Tibial artery (tissue), 4 donors: ENCODE results near the gene ROPN1.

Experiments
- DNase-seq, 2 donors: peaks; one replicate each; pipeline ENCODE4 v3.0.0-alpha.2; 2019
- H3K27ac ChIP-seq, 2 donors: fragments of 200-600 bp; sonication (generic) in 1 of 2; 1 replicate in 1 of 2; 2 replicates in 1 of 2; pipeline ENCODE4 v1.5.1; 2018 to 2019; ENCODE audit warnings: mild to moderate bottlenecking in 1 of 2
- H3K27me3 ChIP-seq, 2 donors: fragments of 200-600 bp; sonication (generic) in 1 of 2; one replicate each; pipeline versions ENCODE4 v1.5.1 to v1.6.0; 2016 to 2019
- H3K36me3 ChIP-seq, 3 donors: fragments of 200-600 bp; sonication (generic) in 2 of 3; one replicate each; pipeline ENCODE4 v1.5.1; 2016 to 2019; ENCODE audit warnings: mild to moderate bottlenecking in 2 of 3
- H3K4me1 ChIP-seq, 4 donors: fragments of 200-600 bp; sonication (generic) in 2 of 4; 1 replicate in 3 of 4; 2 replicates in 1 of 4; pipeline ENCODE4 v1.5.1; 2016 to 2019
- H3K4me3 ChIP-seq, 2 donors: fragments of 200-600 bp; sonication (generic) in 1 of 2; 1 replicate in 1 of 2; 2 replicates in 1 of 2; pipeline ENCODE4 v1.5.1; 2018 to 2019; ENCODE audit warnings: mild to moderate bottlenecking in 2 of 2
- H3K9me3 ChIP-seq, 3 donors: fragments of 200-600 bp; sonication (generic) in 1 of 3; one replicate each; pipeline ENCODE4 v1.5.1; 2016 to 2019
- CTCF ChIP-seq, 2 experiments: fragments of 200-600 bp in 1 of 2; fragments of 450-650 bp in 1 of 2; IDR thresholded peaks; one replicate each; pipeline ENCODE4 v1.5.1; 2017 to 2019; ENCODE audit warnings: antibody characterized with exemption in 2 of 2, mild to moderate bottlenecking in 1 of 2, moderate library complexity in 1 of 2
- intact Hi-C: fragments of 100-400 bp; cut with DNase I; formaldehyde crosslinking; loops from one replicate; pipeline ENCODE4 v1.15.0; 2023; ENCODE audit warnings: low total_unique reads

The ROPN1 gene

GRCh38 chr3:123936400-123936799, 55.5 kb downstream of the ROPN1 start:
- Histone ChIP-seq H3K27ac (peak overlapping the region in 1 of 2 donors; percentile 34), H3K9me3 (no peaks in the 10 kb centered on the region), H3K4me3 (no peak overlapping the region), H3K4me1 (peaks cover 0 to 26% (median 3%) of the 10 kb centered on the region in 4 donors), H3K36me3 (peaks cover 0 to 18% (median 5%) of the 10 kb centered on the region in 3 donors), H3K27me3 (no peaks in the 10 kb centered on the region)
- TF ChIP-seq CTCF (IDR thresholded peaks at IDR 0.05), result no peak
- intact Hi-C loops, result no loop called here
- DNase-seq, result no peak

- peaks cover 0 to 20% (median 5%) of the 10 kb centered on the region in 3 donors for H3K36me3 ChIP-seq
- H3K9me3 ChIP-seq, result no peaks in the 10 kb centered on the region
- peaks cover 0 to 21% (median 3%) of the 10 kb centered on the region in 4 donors for H3K4me1 ChIP-seq
- H3K27ac ChIP-seq, result peak overlapping the region; percentile 34 to 55
- TF ChIP-seq CTCF (IDR thresholded peaks at IDR 0.05), result no peak
- no peak overlapping the region for H3K4me3 ChIP-seq
- H3K27me3 ChIP-seq, result no peaks in the 10 kb centered on the region
- intact Hi-C loops, result no loop called here
- no peak for DNase-seq
Measured at GRCh38 chr3:123935830-123936229, 56.1 kb downstream of the ROPN1 start.

- intact Hi-C loops, result no loop called here
- no peaks in the 10 kb centered on the region for H3K9me3 ChIP-seq
- H3K27me3 ChIP-seq, result no peaks in the 10 kb centered on the region
- H3K4me1 ChIP-seq, result peaks cover 0 to 17% (median 3%) of the 10 kb centered on the region in 4 donors
- TF ChIP-seq CTCF (IDR thresholded peaks at IDR 0.05), result no peak
- DNase-seq, result no peak
- H3K27ac ChIP-seq, result no peak overlapping the region
- peaks cover 0 to 27% (median 5%) of the 10 kb centered on the region in 3 donors for H3K36me3 ChIP-seq
- no peak overlapping the region for H3K4me3 ChIP-seq
Measured at GRCh38 chr3:123934250-123934649, 57.7 kb downstream of the ROPN1 start.

- Histone ChIP-seq H3K9me3 (no peaks in the 10 kb centered on the region), H3K4me1 (peaks cover 0 to 2% (median 0%) of the 10 kb centered on the region in 4 donors), H3K36me3 (peaks cover 0 to 37% (median 5%) of the 10 kb centered on the region in 3 donors), H3K27me3 (no peaks in the 10 kb centered on the region), H3K27ac (no peak overlapping the region), H3K4me3 (no peak overlapping the region)
- no peak for TF ChIP-seq CTCF (IDR thresholded peaks at IDR 0.05)
- no peak for DNase-seq
- intact Hi-C loops, result no loop called here
Measured at GRCh38 chr3:123930445-123930844, 61.5 kb downstream of the ROPN1 start.

GRCh38 chr3:123929325-123929724, 62.6 kb downstream of the ROPN1 start:
- H3K27me3 ChIP-seq, result no peaks in the 10 kb centered on the region
- no peak overlapping the region for H3K27ac ChIP-seq
- no peak for DNase-seq
- TF ChIP-seq CTCF (IDR thresholded peaks at IDR 0.05), result no peak
- intact Hi-C loops, result no loop called here
- peaks cover 0 to 43% (median 10%) of the 10 kb centered on the region in 3 donors for H3K36me3 ChIP-seq
- H3K9me3 ChIP-seq, result no peaks in the 10 kb centered on the region
- no peak overlapping the region for H3K4me3 ChIP-seq
- H3K4me1 ChIP-seq, result no peaks in the 10 kb centered on the region

GRCh38 chr3:123926396-123926795, 65.5 kb downstream of the ROPN1 start:
- Histone ChIP-seq H3K9me3 (peaks cover 0 to 19% (median 0%) of the 10 kb centered on the region in 3 donors), H3K4me3 (no peak overlapping the region), H3K4me1 (no peaks in the 10 kb centered on the region), H3K27me3 (no peaks in the 10 kb centered on the region), H3K36me3 (peaks cover 0 to 31% (median 16%) of the 10 kb centered on the region in 3 donors), H3K27ac (no peak overlapping the region)
- TF ChIP-seq CTCF (IDR thresholded peaks at IDR 0.05), result no peak
- intact Hi-C loops, result no loop called here
- DNase-seq, result no peak
